Caco-2 (cell line): Measurements from ENCODE around the gene PRKAB2. TPM values are rescaled to one million over a fixed set of nuclear protein-coding genes. Genes with fewer than 3 reads are reported as not detected.
"Not testable (repeated sequence)": the region's sequence is repeated elsewhere in the genome, so short reads cannot be mapped to it uniquely, and the experiment has no call there.

Experiments
- BruUV-seq: library from RNA; stranded (reverse); fragments of 400-500 nt; replicated peaks from 2 replicates; lab custom pipeline; 2021; lab: Mats Ljungman, UMichigan
- CTCF ChIA-PET: fragments of 300-600 bp; sonication (Branson Sonifier 250); formaldehyde crosslinking; loops from one replicate; lab custom pipeline; 2022; ENCODE audit warnings: antibody characterized with exemption; lab: Charles Lee
- POLR2A ChIA-PET: fragments of 300-600 bp; sonication (Branson Sonifier 250); formaldehyde crosslinking; loops from one replicate; lab custom pipeline; 2022; ENCODE audit warnings: antibody characterized with exemption; lab: Charles Lee
- DNase-seq, 2 experiments: peaks; one replicate each; pipeline versions ENCODE4 v3.0.0 to v3.0.0-alpha.2; 2020 to 2022
- H3K27me3 ChIP-seq: replicated peaks from 2 replicates; pipeline ENCODE4 v1.6.0; 2011; ENCODE audit warnings: low read length; ENCODE audit not compliant: control insufficient read depth, insufficient read depth
- H3K36me3 ChIP-seq: 2 replicates; pipeline ENCODE4 v1.5.1; 2011; ENCODE audit warnings: low read length; ENCODE audit not compliant: control insufficient read depth, insufficient read depth
- H3K4me1 ChIP-seq: fragments of 250-450 bp; sonication (Bioruptor Pico); 2 replicates; pipeline ENCODE4 v1.5.1; 2020; ENCODE audit warnings: mild to moderate bottlenecking
- H3K4me3 ChIP-seq: 2 replicates; pipeline ENCODE4 v1.5.1; 2011; ENCODE audit warnings: low read depth, mild to moderate bottlenecking, control low read depth, low read length
- H3K9me3 ChIP-seq: fragments of 250-450 bp; sonication (Bioruptor Pico); 2 replicates; pipeline ENCODE4 v1.5.1; 2020; ENCODE audit warnings: mild to moderate bottlenecking, moderate library complexity
- H3K27ac Mint-ChIP-seq: one replicate; pipeline ENCODE4 v1.8.0; 2022; ENCODE audit warnings: mixed read lengths; ENCODE audit not compliant: unreplicated experiment
- H3K27me3 Mint-ChIP-seq: one replicate; pipeline ENCODE4 v1.8.0; 2022; ENCODE audit warnings: mixed read lengths; ENCODE audit not compliant: insufficient read depth, unreplicated experiment
- H3K36me3 Mint-ChIP-seq: one replicate; pipeline ENCODE4 v1.8.0; 2022; ENCODE audit warnings: mild to moderate bottlenecking, mixed read lengths; ENCODE audit not compliant: insufficient read depth, unreplicated experiment
- H3K4me1 Mint-ChIP-seq: one replicate; pipeline ENCODE4 v1.8.0; 2022; ENCODE audit warnings: low read depth, mixed read lengths; ENCODE audit not compliant: unreplicated experiment
- H3K4me3 Mint-ChIP-seq: one replicate; pipeline ENCODE4 v1.8.0; 2022; ENCODE audit warnings: mild to moderate bottlenecking, moderate library complexity, mixed read lengths; ENCODE audit not compliant: unreplicated experiment
- H3K9me3 Mint-ChIP-seq: one replicate; pipeline ENCODE4 v1.8.0; 2022; ENCODE audit warnings: mixed read lengths; ENCODE audit not compliant: unreplicated experiment
- intact Hi-C: fragments of 100-400 bp; cut with micrococcal nuclease; formaldehyde crosslinking; loops from one replicate; pipeline ENCODE4 v1.10.0; 2022; ENCODE audit not compliant: unreplicated experiment
- total RNA-seq: library from RNA; stranded (reverse); gene quantifications from 2 replicates; pipeline ENCODE4 v1.2.3, GENCODE V29; 2022
- TF ChIP-seq, protein P1 (sequence below), 2 experiments: fragments of 200-600 bp in 1 of 2; IDR thresholded peaks; 1 replicate in 1 of 2; 2 replicates in 1 of 2; pipeline versions ENCODE4 v1.5.1 to v1.8.0; 2011 to 2022; ENCODE audit warnings: antibody characterized with exemption in 1 of 2, control low read depth in 1 of 2, inconsistent platforms in 1 of 2, low read depth in 1 of 2, low read length in 1 of 2, mild to moderate bottlenecking in 1 of 2, moderate library complexity in 1 of 2; ENCODE audit not compliant: insufficient read depth in 1 of 2, severe bottlenecking in 1 of 2, unreplicated experiment in 1 of 2

The PRKAB2 gene
- total RNA-seq, 1 experiment from 2014 or later, result 30.1 TPM

DNA sequence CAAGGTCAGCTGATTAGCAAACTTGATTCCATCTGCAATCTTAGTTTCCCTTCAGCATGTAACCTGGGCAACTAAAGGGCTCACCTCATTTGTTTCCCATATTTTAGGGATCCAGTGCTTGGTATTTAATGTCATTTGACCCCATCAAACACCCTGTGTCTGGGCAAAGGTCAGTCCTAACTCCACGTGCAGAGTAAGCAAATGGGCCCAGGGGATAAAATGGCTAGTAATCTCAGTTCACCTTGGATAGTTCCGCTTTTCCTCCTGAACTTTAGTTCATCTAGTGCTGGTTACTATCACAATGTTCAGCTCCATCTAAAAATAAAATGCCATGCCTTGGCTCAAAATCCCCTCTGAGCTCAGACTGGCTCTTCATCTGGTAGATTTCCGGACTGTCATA is 19.5 kb downstream of the PRKAB2 start:
- no TSS peak for BruUV-seq

DNA sequence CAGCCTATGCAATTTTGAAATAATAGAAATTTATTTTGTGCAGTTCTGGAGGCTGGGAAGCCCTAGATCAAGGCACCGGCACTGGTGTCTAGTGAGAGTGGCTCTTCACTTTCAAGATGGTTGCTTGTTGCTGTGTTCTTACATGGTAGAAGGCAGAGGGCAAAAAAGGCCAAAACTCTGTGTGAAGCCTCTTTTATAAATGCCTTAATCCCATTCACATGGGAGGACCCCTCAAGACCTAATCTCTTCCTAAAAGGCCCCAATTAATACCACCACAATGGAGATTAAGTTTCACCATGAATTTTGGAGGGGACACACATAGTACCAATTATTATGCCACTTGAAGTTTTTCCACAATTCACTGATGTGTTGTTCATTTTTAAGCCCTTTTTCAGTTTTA is 21.0 kb downstream of the PRKAB2 start:
- H3K36me3 Mint-ChIP-seq, result peaks cover 15% of the 10 kb centered on the region
- H3K27me3 Mint-ChIP-seq, result no peaks in the 10 kb centered on the region
- no peaks in the 10 kb centered on the region for H3K9me3 Mint-ChIP-seq
- H3K4me3 ChIP-seq, result no peak overlapping the region
- intact Hi-C loops, result no loop called here
- no TSS peak for BruUV-seq
- no peak for DNase-seq
- no peak overlapping the region for H3K4me3 Mint-ChIP-seq
- no peaks in the 10 kb centered on the region for H3K4me1 ChIP-seq
- H3K9me3 ChIP-seq, result no peaks in the 10 kb centered on the region
- no peaks in the 10 kb centered on the region for H3K27me3 ChIP-seq
- H3K36me3 ChIP-seq, result peaks cover 3% of the 10 kb centered on the region
- ChIA-PET CTCF (no interaction called here), POLR2A (no interaction called here)
- H3K27ac Mint-ChIP-seq, result no peak overlapping the region
- TF ChIP-seq, protein P1, sequence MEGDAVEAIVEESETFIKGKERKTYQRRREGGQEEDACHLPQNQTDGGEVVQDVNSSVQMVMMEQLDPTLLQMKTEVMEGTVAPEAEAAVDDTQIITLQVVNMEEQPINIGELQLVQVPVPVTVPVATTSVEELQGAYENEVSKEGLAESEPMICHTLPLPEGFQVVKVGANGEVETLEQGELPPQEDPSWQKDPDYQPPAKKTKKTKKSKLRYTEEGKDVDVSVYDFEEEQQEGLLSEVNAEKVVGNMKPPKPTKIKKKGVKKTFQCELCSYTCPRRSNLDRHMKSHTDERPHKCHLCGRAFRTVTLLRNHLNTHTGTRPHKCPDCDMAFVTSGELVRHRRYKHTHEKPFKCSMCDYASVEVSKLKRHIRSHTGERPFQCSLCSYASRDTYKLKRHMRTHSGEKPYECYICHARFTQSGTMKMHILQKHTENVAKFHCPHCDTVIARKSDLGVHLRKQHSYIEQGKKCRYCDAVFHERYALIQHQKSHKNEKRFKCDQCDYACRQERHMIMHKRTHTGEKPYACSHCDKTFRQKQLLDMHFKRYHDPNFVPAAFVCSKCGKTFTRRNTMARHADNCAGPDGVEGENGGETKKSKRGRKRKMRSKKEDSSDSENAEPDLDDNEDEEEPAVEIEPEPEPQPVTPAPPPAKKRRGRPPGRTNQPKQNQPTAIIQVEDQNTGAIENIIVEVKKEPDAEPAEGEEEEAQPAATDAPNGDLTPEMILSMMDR (IDR thresholded peaks at IDR 0.05; ENCODE audit: insufficient read depth in 1 of 2, low read depth in 1 of 2, low read length in 1 of 2, severe bottlenecking in 1 of 2, unreplicated experiment in 1 of 2), result no peak
- H3K4me1 Mint-ChIP-seq, result peaks cover 12% of the 10 kb centered on the region

More for the DNA sequence above, 19.5 kb downstream of the PRKAB2 start:
- Histone ChIP-seq H3K4me1 (no peaks in the 10 kb centered on the region), H3K9me3 (no peaks in the 10 kb centered on the region), H3K4me3 (no peak overlapping the region), H3K36me3 (peaks cover 3% of the 10 kb centered on the region), H3K27me3 (no peaks in the 10 kb centered on the region)
- POLR2A ChIA-PET, result interaction anchor here (0.6 kb wide), 1 partner anchor 10 kb away, joined by 3 read pairs; no protein-coding TSS in a partner anchor
- no peak overlapping the region for H3K4me3 Mint-ChIP-seq
- TF ChIP-seq, protein P1 (IDR thresholded peaks at IDR 0.05; ENCODE audit: insufficient read depth in 1 of 2, low read depth in 1 of 2, low read length in 1 of 2, severe bottlenecking in 1 of 2, unreplicated experiment in 1 of 2), result no peak
- H3K9me3 Mint-ChIP-seq, result no peaks in the 10 kb centered on the region
- intact Hi-C loops, result no loop called here
- peaks cover 29% of the 10 kb centered on the region for H3K36me3 Mint-ChIP-seq
- DNase-seq, result no peak
- H3K4me1 Mint-ChIP-seq, result peaks cover 12% of the 10 kb centered on the region
- H3K27ac Mint-ChIP-seq, result no peak overlapping the region
- H3K27me3 Mint-ChIP-seq, result no peaks in the 10 kb centered on the region
- CTCF ChIA-PET, result no interaction called here

DNA sequence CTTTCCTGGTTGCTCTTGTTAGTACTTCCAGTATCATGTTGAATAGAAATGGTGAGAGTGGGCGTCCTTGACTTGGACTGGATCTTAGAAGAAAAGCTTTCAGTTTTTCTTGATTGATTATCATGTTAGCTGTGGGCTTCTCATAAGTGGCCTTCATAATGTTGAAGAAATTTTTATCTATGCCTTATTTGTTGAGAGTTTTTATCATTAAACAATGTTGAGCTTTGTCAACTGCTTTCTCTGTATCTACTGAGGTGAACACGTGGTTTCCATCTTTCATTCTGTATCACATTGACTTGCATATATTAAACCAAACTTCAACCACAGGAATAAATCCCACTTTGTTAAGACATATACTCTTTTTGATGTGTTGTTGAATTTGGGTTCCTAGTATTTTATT is 29.4 kb downstream of the PRKAB2 start:
- Mint-ChIP-seq H3K4me1 (no peaks in the 10 kb centered on the region), H3K27ac (no peak overlapping the region), H3K27me3 (peaks cover 3% of the 10 kb centered on the region), H3K9me3 (no peaks in the 10 kb centered on the region), H3K4me3 (no peak overlapping the region), H3K36me3 (no peaks in the 10 kb centered on the region)
- Histone ChIP-seq H3K4me3 (no peak overlapping the region), H3K9me3 (no peaks in the 10 kb centered on the region), H3K4me1 (no peaks in the 10 kb centered on the region), H3K36me3 (no peaks in the 10 kb centered on the region), H3K27me3 (no peaks in the 10 kb centered on the region)
- DNase-seq, result no peak
- TF ChIP-seq, protein P1 (IDR thresholded peaks at IDR 0.05; ENCODE audit: insufficient read depth in 1 of 2, low read depth in 1 of 2, low read length in 1 of 2, severe bottlenecking in 1 of 2, unreplicated experiment in 1 of 2), result no peak
- ChIA-PET CTCF (interaction anchor here (0.6 kb wide), 1 partner anchor 94 kb away, joined by 3 read pairs; no protein-coding TSS in a partner anchor), POLR2A (interaction anchor here (0.5 kb wide), 1 partner anchor 10 kb away, joined by 3 read pairs; no protein-coding TSS in a partner anchor)
- BruUV-seq, result no TSS peak
- intact Hi-C loops, result no loop called here

DNA sequence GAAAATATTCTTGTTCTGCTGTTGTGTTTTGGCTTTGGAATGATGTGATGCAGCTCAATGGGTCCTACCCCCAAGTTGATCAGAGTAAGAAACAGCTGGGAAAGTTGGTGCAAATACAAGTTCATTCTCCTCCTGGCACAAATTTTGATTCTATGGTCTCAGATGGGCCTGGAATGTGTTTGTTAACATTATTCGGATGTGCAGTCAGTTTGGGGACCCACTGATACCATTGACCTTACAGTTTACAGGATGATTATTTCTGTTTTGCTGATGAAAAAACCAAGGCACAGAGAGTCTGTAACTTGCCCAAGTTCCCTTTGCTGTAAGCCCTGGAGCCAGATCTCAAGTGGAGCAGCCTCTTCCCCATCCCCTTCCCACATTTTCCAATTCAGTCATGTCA is 41.5 kb downstream of the PRKAB2 start:
- POLR2A ChIA-PET, H3K27me3 Mint-ChIP-seq, H3K36me3 Mint-ChIP-seq, H3K9me3 ChIP-seq, BruUV-seq, DNase-seq, H3K27ac Mint-ChIP-seq, H3K4me3 ChIP-seq, H3K4me1 ChIP-seq, H3K27me3 ChIP-seq, H3K9me3 Mint-ChIP-seq, H3K4me1 Mint-ChIP-seq, intact Hi-C loops, H3K36me3 ChIP-seq, H3K4me3 Mint-ChIP-seq, CTCF ChIA-PET: not testable (repeated sequence)
